ENCODE results near the gene ZDHHC8.

Gene ZDHHC8

DNA sequence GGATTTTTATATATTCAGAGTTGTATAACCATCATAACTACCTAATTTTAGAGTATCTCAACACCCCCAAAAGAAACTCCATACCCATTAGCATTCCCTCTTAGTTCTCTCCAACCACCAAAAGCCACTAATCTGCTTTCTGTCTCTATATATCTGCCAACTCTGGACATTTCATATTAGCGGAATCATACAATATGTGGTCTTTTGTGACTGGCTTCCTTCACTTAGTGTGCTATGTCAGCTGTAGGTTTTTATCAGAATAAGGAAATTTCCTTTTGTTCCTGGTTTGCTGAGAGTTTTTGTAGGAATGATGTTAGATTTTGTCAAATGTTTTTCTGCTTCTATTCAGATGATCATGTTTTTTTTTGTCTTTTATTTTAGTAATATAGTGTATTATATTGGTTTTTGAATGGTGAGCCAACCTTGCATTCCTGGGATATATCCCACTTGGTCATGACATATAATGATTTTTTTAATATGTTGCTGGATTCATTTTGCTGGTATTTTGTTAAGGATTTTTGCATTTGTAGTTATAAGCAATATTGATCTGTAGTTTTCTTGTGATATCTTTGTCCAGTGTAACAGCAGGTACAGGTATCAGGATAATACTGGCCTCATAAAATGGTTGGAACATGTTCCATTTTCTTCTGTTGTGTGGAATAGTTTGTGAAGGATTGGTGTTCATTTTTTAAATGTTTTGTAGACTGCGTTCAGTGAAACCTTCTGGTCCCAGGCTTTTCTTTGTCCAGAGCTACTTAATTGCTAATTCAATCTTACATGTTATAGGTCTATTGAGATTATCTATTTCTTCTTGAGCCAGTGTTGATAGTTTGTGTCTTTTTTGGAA, 34.8 kb upstream of the ZDHHC8 start:
- DNase-seq, result no peak

DNA sequence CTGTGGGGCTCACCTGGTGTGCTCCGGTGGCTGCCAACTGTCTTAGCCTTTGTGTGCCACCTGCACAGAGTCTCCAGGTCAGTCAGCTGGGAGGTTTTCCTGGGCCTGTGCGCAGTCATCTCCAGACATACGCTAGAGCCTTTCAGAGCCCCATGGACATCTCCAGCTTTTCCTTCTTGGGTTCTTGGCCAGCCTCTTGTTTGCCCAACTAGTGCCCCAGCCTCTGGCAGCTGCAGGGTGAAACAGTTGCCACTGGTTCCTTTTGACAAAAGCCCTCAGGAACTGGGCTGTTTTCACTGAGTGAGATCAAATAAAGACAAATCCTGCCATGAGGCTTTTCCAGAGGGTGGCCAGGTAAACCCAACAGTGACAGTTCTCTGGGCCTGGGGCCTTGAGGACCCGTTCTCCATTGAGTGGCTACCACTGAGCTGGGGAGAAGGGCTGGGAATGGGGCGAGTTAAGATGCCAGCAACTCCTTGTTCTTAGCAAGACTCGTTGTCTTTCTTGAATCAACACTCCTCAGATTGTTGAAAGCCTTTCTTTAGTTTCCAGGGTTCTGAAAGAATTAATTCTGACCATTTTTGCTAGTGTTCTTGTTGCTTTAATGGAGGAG, 32.4 kb upstream of the ZDHHC8 start:
- no peak for DNase-seq

DNA sequence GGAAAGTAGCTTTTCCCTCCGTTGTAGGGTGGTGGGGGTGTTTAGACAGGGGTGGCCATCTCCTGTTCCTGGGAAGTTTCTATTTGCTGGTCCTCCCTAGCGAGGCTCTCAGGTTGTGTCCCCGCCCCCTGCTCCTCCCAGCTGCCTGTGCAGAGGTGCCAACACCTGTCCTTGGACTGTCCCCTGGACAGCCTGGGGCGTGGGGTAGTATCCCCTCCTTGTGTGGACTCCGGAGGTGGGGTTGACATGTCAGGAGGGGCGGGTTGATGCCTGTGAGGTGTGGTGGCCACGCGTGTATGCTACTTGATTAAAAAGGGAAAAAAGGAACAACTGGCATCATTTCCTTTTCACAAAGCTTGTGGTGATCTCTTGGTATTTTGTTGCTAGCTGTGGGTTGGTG, 30.0 kb upstream of the ZDHHC8 start:
- no peak for DNase-seq

DNA sequence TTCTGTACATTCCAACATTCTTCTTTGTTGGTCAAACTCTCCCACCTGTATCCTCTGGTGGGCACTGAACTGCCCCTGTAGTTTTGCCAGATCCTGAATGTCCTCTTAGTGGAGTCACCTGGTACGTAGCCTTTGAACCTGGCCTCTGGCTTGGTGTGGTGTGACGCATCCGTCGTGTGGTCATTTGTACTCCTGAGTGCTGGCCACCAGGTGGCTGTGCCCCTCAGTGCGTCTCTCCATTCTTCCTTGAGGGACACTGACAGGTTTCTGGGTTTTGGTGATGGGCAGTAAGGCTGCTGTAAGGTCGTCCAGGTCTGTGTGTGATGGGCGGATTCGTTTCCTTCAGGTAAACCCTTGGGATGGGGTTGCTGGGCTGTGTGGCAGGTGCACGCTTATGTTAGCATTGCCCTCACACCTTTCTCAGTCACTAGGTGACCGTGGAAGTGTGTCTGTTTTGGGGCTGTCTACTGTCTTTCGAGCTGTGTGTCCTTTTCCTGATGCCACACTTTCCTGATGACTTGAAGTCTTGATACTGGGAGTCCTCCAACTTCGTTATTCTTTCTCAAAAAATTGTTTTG, 29.3 kb upstream of the ZDHHC8 start:
- DNase-seq, result no peak

DNA sequence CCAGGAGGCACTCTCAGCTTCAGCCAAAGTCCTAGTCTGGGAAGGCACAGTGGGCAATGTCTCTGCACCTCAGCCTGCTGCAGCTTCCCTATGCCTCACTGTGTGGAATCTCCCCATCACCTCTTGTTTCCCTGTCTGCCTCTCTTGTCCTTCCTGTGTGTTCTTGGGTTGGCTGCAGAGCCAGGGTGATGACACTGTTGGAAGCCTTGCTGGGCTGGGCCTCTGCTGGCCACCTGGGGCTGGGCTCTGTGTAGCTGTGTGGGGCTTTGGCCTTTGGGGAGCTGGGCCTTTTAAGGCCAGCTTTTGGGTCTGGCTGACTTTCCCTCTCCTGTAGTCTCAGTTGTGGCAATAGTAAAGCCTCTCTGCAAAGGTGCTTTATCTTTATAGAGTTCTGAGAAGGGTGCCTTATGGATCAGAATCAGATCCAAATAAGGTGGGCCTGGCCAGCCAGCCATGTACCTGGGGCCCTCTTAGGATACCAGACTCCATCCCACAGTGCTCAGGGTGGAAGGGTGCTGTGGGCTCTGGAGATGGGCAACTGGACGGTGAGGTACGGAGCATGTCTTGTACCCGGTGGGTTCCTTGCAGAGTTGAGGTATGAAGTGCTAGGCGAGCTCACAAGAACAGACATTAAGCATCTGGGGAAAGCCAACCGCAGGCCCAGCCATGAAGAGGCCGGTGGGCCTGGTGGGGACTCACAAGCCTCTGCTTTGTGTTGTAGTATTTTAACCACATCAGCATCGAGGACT, 26.0 kb upstream of the ZDHHC8 start:
- DNase-seq, result no peak

DNA sequence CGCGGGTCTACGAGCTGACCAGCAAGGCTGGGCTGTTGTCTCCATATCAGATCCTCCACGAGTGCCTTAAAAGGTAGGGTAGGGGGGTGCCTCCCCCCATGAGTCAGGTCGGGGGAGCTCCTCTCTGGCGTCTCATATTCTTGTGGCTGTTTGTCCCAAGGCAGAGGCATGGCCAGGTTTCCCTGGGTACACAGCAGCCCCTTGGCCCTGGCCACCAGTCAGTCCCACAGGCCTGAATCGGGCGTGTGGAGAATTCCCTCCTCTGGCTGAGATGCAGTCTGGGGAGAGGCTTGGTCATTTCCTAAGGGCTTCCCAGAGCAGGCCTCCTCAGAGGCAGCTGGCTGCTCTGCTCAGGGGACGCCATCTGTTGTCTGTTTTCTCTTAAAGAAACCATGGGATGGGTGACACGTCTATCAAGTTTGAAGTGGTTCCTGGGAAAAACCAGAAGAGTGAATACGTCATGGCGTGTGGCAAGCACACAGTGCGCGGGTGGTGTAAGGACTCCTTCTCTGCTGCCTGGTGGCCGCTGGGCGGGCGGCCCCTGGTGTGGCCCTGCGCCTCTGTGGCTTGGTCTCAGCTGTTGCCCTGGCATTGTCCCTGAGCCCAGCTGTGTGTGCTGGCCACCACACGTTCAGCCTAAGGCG, 25.3 kb upstream of the ZDHHC8 start:
- DNase-seq, result no peak

DNA sequence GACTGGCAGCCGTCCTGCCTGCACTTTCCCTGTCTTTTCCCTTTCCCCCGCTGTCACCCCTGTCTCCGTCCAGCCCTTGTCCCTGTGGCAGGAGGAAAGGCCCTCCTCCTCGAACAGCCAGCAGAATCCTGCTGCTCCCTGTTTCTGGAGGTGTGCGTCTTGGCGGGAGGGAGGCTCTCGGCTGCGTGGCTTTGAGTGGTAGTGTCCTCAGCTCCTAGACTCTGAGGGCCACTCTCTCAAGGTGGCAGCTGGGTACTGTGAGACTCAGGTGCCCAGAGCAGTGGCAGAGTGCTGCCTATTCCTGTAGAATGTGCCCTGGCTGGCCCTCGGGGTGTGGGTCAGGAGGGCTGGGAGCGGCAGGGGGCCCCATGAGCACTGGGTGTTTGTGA, 24.8 kb upstream of the ZDHHC8 start:
- no peak for DNase-seq

DNA sequence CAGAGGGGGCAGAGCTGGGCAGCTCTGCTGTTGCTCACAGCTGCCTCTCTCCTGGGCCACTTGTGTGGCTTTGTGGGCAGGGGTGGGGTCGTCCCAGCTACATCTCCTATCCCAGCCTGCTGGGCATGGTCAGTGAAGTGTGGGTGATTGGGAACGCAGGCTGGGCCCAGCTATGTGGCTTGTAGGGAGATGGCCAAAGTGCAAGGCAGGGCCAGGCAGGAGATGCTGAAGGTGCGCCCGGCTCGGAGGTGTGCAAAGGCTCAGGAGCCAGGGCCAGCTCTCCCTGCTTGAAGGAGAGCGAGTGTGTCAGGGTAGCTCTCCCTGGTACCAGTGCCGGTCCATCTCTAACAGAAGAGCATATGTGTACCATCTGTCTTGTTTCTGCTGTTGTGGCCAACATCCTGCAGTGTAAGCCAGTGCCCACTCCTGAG, 24.1 kb upstream of the ZDHHC8 start:
- peak in 1 of 2 experiments; percentile 34 for DNase-seq

DNA sequence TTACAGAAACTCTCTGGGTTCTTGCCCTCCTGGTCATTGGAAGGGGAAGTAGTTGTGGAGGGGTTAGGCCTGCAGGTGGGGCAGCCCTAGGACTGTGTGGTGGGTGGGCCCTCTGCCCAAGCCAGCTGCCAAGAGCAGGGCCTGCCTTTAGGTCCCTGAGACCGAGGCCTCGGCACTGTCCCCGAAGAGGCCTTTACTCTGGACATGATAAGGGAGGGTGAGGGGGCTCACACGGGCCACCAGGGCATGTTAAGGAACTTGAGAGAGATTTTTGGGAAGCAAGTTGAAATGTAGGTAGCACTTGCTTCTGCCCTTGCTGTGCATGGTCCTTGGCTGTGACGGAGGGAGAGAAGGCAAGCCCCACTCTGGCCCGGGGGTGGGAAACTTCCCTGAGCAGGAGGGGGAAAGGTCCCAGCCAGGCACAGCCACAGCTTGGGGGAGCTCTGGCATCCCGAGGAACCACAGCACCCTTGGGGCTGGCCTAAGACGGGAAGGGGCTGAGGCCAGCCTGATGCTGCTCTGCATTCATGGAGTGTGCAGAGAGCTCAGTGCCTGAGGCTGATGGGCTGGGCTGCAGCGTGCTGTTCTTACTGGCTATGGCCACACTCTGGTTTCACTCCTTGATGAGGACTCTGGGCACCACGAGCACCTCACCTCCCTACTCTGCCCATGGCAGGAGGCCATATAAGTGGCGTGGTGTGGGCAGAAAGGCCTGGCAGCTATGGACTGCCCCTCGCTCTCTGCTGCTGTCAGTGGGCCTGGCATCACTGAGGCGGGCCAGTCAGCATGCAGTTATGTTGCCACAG, 23.4 kb upstream of the ZDHHC8 start:
- DNase-seq, result no peak

DNA sequence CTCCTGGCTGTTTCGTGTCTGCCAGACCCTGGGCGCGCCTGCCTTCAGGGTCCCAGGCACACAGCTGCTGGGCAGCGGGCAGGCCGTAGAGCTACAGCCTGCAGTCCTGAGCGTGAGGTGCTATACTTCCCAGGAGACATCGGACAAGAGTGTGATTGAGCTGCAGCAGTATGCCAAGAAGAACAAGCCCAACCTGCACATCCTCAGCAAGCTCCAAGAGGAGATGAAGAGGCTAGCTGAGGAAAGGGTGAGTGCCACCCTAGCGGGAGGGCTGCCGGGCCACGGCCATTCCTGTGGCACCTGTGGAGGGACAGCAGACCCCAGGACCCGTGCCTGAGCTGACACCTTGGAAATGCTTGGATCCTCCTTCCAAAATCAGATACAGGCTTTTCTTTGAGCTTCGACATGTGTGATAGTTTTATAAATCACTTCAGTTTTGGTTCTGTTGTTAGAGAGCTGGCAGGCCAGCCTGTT, 22.8 kb upstream of the ZDHHC8 start:
- DNase-seq, result no peak

DNA sequence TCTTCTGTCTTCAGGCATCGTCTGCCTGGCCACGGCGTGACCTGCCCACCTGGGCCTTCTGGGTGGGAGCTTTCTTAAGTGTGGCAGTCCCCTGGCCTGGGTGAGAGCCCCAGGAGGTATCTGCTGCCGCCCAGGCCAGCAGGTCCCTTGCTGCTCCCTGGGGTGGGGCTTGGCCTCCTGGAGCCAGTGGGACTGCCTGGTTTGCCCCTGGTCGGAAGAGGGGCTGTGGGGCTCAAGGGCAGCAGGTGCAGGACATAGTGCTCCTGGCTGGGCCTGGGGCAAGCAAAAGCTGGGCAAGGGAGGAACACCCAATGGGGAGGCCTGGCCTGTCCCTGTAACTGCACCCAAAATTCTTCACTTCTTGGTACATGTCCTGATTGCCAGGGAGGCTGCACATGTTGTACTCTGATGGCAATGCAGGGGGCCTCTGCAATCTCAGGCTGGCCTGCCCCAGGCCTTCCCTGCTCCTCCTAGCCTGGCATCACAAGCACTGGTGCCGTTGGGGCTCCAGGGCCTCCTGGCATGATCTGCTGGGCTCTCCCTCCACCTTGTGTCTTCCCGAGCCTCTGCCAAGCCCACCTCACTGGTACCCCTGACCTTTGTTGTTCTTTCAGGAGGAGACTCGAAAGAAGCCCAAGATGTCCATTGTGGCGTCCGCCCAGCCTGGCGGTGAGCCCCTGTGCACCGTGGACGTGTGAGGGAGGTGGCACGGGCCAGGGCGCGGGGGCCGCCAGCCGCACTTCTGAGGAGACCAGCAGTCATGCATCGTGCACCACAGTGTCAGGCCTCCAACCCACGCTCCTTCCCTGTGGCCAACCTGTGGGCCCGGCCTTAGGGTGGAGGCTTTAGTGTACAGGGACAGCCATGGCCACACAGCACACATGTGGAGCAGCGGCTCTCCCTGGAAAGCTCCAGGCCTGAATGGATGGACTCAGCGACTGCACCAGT, 21.9 kb upstream of the ZDHHC8 start:
- no peak for DNase-seq

DNA sequence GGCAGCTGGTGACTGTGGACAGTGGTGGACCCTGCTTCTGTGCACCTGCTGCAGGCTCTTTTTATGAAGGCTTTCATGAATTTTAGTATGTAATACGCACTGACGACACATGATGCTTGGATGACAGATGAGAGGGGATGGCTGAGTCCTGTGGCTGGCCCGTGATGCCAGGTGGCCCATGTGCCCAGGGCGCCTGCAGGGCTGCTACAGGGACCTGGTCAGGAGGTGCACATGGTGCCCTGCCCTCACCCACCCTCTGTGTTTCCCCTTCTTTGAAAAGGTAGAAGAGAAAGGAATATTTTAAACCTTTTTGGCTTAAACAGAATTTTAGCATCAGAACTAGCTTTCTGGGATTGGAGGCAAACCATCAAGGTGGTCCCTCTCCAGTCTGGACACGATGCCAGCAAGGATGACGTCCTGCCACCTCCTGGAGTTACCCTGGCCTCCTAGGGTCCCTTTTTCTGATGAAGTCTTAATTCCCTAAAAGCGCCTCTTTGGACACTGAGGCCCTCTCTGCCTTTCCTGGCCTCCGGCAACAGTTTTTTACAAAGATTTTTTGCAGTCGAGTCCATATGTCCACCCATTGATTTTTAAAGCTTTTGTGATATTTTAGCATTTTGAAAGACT, 21.1 kb upstream of the ZDHHC8 start:
- no peak for DNase-seq

DNA sequence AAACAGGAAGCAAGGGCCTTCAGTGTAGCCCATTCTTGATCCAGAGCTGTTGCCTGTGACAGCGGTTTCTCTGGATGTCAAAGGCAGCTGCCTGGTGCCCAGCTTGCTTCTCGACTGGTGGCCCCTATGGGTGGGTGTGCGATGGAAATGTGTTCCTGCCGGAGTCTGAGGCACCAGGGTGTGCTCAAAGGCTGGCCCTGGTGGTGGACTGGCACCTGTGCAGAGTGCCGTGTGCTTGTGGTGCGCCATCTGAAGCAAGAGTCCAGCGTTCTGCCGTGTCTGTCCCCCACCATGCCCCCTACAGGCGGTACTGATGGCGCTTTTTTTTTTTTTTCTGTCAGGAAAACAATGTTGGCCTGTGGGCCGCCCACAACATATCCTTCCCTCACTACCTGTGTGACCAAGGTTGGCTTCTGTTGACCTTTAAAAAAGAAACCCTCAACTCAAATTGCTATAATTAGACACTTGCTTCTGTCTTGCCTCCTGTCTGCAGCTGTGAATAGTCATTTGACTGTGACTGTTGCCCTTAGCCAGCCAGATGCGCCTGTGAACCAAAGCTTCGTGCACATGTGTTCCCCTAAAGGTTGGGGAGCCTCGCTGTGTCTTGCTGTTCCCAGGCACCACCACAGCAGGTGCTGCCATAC, 20.4 kb upstream of the ZDHHC8 start:
- no peak for DNase-seq

DNA sequence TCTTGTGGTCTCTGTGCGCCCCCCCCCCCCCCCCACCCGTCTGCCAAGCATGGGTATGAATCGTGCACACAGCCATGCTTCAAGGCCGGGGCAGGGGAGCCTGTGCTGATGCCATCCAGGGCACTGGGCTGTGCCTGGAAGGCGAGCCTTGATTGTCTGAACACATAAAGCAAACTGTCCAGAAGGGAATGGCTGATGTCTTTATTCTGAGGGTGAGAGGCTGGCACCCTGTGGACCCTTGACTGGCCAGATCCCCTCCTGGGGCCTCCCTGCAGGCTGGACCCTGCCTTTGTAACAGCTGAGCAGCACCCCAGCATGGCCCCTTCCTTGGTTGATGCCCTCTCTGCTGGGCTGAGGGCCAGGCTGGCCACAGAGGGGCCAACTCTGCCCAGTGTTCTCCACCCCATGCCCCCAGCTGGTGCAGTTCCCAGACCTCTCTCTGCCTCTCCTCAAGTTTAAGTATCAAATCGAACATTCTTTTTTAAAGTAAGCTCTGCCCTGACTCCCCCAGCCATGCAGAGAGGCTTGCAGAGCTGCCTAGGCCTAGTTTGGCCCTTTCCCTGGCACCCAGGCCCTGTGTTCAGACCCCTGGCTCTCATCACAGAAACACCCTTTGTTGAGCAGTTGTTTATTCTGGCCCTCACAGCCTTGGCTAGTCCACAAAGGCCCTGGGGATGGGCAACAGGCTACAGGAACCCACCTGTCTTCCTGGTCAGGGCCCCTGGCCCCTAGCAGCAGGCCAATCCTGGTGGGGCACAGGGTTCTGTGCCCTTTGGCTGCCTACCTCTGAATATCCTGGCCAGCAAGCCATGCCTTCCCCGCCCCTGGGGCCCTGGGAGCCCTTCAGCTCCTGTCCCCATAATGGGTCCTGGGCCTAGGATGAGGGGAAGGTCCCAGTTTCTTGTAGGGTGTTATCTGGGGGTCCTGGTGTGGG, 19.6 kb upstream of the ZDHHC8 start:
- DNase-seq, result no peak

DNA sequence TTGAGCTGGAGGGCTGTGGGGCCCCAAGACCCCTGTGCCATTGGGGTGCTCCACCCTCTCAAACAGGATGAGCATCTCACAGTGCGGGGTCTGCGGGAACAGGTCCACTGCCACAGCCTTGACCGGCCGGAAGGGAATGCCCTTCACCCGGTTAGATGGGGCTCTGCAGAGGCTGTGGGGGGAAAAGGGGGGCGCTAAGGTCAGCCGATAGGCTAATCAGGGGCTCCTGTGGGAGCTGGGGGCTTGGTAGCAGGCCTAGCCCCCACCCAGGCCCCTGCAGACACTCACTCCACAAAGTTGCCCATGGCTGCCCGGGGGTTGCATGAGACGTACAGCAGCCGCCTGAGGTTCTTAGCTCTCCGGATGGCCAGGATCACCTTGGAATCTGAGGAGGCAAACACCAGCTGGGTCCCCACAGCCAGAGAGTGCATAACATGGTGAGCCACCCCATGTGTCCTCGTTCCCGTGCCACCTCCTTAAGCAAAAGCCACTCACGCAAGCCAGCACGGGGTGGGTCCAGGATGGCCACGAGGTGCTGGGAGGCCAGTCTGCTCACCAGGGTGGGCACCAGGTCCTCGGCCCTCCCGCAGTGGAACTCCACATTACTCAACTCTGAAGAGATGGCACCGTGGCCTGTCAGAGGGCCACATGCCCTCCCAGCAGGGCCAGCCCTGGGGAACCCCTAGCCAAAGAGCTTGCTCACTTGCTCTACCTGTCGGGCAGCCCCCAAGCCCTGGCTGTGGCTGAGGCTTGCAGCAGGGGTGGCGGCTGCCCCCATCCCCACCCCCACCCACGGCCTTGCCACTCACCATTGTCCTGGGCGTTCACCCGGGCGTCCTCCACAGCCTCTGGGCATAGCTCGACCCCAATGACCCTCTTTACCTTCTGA, 18.7 kb upstream of the ZDHHC8 start:
- DNase-seq, result no peak

DNA sequence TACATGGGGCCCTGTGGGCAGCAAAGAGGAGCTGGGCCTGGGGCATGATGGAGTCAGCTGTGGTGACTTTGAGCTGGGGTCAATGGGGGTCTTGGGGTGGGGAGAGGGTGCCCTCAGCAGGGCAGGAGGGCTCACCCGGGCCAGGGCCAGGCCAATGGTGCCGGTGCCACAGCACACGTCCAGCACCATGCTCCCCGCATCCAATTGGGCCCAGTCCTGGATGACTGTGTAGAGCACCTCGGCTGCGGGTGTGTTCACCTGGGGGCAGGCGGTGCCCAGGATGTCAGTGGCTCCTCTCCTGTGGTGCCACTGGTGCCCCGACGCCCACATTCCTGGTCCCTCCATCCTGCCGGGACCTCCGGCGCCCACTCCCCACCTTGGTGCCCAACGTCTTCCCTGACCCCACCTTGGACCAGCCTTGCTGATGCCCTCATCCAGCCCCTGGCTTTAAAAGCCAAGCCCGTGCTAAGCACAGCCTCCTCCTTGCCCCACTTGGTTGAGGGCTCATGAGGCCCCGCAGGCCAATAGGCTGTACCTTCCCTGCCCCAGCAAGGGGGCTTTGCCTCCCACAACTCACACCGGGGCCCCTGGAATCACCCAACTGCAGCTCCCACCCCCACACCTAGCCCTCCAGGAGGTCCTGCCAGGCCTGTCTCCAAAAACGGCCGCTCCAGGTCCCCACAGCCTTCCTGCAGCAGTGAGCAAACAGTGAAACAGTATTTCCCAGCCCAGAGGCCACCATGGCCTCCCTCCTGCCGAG, 17.9 kb upstream of the ZDHHC8 start:
- DNase-seq, result no peak
